Renal pelvis (tissue), 4 donors: ENCODE measurements around the gene PGAP3. TPM values are rescaled to one million over a fixed set of nuclear protein-coding genes. Genes with fewer than 3 reads are reported as not detected.

Experiments
- DNase-seq: peaks from one replicate; pipeline ENCODE4 v3.0.0-alpha.2; 2013
- polyA plus RNA-seq, 3 donors: library from polyadenylated mRNA; unstranded; fragments of 120-200 nt; gene quantifications; one replicate each; pipeline ENCODE4 v1.2.1, GENCODE V29; 2013; ENCODE audit not compliant: insufficient read length in 3 of 3

The PGAP3 gene
- polyA plus RNA-seq, 3 donors, result 37.4 to 48.6 (median 43.6) TPM

DNA sequence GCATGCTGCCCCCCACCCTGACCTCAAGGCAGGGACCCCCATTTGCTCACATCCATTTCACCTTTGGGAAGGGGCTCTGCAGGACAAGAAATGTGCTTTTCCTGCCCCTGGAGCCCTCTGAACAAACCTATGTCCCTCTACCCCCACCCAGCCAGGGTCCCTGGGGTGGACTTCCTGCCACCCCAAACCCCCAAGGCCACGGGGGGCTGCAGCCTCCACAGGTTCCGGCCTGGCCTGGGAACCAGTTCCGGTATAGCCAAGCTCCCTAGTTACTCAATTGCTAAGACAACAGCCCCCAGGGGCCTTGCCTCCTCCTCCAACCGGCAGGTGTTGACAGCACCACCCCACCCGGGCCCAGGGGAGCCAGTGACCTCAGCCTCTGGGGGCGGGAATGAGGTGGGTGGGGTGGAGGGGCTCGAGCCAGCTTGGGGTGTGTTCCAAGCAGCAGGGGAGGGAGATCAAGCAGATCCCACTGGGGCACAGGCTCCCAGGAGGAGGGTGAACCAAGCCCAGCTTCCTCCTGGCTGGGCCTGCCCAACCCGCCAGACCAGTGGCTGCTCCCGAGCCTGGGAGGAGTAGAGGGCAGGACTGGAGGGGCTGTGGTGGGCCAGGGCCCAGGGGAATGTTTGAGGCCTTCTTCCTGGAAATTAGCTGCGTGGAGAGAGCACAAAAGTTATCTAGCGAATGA, 13.0 kb downstream of the PGAP3 start:
- peak; percentile 56 for DNase-seq

DNA sequence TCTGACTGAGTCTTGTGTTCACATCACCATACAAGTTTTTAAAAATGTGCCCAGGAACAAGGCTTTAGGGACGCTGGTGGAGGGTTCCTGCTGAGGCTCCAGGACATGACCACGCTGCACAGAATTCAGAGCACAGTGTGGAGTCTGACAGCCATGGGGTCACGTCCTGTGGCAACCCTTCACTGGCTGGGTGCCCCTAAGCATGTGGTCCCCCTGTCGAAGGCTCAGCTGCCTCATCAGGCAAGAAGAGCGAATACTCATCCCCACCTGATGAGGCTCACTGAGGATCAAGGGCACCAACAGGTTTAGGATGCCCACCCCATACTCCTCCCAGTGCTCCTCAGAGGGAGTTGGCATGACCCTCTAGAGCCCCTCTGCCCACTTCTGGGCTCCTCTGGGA, 13.7 kb downstream of the PGAP3 start:
- no peak for DNase-seq

DNA sequence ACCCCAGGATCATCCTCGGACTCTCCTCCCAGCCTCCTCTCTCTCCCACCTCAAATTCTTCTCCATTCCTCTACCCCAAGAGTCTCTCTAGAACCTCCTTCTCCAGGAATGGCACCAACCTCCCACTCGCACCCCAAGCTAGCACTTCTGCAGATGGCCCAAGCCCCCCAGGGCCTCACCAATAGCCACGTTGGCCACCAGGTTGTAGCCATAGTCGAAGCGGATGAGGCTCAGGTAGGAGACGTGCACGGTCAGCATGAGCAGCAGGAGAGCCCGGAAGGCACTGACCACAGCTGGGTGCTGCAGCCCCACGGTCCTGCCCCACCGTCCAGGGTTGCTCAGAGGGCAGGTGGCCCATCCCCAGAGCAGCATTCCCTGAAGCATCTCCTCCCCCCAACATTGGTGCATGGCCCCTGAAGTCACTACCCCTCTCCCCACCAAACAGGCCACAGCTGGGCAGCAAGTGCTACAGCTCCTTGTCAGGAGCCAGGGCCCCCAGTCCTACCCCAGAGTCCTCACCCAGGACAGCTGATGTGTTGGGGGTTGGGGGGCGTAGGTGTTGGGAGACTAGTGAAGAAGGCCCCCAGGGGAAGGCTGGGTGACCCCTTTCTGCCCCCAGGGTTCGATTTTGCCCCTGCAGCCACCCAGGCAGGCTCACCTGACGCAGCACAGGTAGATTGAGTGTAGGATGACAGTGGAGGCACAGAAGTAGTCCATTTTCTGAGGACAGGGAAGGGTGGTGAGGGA, 14.3 kb downstream of the PGAP3 start:
- DNase-seq, result no peak

DNA sequence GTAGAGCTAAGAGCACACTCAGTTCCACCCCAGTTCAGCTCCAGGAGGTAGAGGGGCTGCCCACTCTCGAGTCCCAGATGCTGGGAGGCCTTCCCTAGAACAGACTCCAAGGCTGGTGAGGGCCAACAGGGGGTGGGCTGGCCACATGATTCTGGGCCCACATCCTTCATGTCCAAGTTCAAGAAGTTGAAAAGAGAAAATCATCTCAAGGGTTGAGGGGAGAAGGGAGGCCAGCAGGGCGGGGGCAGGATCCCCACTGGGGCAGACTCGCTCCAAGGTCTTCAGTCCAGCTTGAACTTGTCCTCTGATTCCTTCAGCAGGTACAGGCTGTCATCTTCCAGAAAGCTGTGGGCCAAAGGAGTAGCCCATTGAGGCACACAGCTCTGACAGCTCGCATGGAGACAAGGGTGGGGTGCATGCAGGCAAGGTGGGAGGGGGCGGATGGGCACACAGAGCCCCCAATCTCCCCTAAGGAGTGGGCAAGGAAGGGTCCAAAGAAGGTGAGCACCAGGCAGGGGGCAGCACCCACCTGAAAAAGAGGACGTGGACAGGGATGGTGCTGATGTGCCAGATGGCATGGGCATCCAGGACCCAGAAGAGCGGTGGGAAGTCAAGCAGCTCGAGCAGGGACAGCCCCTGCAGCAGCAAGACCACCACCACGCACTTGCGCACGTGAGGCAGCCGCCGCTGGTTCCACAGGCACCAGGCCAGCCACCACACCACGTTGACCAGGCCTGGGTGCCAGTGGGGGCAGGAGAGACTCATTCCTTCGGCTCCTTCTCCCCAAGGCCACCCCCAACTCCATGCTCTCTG, 15.1 kb downstream of the PGAP3 start:
- DNase-seq, result no peak

DNA sequence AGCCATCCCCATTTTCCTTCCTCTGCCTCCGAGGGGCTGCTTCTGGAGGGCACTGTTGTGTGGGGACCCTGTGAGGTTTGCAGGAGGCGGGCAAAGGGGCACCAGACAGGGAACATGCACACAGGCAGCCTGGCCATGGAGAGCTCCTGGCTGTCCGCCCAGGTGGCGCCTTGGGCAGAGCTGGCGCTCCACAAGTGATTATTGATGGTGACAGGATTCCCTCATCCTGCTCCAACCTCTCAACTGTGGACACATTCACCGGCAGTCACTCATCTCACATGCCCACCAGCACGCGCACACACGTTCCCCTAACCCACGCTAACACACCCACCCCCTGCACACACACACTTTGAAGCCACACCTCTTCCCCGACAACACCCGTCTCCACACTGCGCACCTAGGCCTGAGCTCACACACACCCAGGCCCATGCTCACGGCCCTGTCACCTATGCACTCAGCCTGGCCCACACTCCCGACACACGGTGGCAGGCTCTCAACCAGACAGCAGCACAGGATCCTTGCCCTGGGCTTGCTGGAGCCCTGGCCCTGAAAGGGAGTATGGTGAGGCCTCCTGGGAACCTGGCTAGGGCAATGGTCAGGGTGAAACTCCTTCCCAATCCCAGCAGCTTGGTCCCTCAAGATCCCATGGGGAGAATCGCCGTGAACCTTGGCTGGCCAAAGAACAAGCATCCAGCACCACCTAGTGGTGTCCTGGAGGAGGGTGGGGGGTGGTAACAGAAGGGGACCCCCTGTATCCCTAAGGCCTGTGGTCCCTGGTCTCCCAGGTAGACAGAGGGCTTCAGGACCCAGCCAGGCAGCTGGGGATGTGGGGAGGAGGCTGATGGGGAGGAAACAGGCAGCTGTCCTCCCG, 16.0 kb downstream of the PGAP3 start:
- DNase-seq, result no peak

DNA sequence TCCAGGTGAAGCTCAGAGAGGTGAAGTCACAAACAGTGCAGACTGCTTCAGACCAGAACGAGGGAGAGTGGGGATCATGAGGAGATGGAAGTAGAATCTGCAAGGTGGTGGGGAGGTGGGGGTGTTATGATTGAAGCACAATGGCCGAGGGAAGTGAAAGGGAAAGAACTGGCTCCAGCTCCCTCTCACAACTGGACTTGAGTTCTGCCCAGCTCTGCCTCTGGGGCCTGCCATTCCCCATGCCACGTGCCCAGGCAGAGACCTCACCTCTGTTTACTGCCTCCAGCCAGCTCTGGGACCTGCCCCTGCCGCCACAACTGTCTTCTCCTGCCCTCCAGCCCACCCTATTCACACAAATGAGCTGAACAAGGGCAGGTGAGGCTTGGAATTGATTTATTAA, 17.1 kb downstream of the PGAP3 start:
- DNase-seq, result no peak

DNA sequence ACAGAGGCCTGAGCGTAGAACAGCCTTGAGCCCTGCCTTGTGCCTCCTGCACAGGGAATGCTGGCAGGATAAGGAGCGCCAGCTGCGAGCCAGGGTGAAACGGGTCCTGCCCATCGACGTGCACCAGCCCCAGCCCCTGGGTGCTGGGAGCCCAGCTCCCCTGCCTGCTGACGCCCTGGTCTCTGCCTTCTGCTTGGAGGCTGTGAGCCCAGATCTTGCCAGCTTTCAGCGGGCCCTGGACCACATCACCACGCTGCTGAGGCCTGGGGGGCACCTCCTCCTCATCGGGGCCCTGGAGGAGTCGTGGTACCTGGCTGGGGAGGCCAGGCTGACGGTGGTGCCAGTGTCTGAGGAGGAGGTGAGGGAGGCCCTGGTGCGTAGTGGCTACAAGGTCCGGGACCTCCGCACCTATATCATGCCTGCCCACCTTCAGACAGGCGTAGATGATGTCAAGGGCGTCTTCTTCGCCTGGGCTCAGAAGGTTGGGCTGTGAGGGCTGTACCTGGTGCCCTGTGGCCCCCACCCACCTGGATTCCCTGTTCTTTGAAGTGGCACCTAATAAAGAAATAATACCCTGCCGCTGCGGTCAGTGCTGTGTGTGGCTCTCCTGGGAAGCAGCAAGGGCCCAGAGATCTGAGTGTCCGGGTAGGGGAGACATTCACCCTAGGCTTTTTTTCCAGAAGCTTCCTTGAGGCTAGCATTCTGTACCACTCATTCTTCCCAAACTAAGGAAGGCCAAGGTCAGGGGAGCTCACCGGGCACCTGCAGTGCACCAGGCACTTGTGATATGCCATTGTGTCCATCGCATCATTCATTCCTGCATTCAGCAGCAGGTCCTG, 17.7 kb downstream of the PGAP3 start:
- no peak for DNase-seq

DNA sequence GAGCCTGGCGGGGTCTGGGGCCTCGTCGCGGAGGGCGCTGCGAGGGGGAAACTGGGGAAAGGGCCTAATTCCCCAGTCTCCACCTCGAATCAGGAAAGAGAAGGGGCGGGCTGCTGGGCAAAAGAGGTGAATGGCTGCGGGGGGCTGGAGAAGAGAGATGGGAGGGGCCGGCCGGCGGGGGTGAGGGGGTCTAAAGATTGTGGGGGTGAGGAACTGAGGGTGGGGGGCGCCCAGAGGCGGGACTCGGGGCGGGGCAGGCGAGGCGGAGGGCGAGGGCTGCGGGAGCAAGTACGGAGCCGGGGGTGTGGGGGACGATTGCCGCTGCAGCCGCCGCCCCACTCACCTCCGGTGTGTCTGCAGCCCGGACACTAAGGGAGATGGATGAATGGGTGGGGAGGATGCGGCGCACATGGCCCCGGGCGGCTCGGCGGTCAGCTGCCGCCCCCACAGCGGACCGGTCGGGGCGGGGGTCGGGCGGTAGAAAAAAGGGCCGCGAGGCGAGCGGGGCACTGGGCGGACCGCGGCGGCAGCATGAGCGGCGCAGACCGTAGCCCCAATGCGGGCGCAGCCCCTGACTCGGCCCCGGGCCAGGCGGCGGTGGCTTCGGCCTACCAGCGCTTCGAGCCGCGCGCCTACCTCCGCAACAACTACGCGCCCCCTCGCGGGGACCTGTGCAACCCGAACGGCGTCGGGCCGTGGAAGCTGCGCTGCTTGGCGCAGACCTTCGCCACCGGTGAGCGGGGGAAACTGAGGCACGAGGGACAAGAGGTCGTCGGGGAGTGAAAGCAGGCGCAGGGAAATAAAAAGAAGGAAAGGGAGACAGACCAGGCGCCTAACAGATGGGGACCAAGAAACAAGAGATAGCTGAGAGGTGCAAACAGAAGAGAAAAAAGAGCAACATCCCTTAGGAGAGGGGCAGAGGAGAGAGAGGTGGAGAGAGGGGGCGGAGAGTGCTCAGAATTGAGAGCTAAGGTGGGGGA, 19.6 kb downstream of the PGAP3 start, which contains the start of gene PNMT:
Gene PNMT (plus strand): TSS at position 509 of the 980 bp plus-strand sequence. CDS start 23 bp downstream, at position 532.
- peak; percentile 60 for DNase-seq

DNA sequence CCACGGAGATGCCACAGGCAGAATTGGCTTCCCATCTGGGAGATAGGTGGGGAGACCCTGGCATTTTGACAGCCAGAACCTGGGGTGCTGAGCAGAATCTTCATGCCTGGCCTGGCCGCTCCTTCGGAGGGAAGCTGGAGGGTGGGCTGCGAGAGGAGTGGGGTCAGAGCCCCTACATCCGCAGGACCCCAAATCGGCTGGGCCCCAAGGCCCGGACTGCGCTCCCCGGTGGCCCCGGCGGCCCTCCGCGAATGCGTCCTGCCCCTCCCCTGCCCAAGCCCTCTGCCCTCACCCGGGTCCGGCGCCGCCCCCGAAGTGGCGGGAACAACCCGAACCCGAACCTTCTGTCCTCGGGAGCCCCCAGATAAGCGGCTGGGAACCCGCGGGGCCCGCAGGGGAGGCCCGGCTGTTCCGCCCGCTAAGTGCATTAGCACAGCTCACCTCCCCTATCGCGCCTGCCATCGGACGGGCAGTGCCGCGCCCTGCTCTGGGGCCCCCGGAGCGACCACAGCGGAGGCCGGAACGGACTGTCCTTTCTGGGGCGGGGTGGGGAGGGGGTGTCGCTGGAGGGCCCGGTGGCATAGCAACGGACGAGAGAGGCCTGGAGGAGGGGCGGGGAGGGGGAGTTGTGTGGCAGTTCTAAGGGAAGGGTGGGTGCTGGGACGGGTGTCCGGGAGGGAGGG, 20.5 kb downstream of the PGAP3 start:
- DNase-seq, result no peak

DNA sequence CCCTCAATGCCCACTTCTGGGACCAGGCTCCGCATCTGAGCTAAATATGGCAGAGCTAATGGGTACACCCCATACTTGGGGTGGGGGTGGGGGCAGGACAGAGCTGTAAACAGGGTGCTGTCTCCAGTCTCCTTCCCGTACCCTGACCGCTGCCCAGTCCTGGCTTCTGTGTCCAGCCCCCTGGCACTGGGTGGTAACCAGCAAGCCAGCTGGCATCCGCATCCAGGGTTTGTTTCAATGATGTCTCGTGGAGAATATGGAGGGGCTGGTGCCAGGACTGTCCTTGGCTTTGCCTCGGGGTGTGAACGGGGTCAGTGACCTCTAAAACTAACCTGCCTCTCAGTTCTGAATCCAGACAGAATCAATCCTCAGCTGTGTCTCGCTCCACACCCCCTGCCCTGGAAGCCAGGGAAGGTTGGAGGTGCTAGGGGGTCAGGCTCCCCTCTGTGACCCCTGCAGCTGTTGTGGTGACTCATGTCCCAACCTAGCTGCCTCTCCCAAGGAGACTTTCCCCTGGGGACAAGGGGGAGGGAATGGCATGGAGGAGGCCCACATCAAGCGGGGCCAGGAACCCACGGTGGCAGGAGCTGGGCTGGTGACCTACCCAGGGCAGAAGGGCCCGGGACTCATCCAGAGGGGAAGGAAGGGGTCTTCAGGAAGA, 21.1 kb downstream of the PGAP3 start:
- no peak for DNase-seq

DNA sequence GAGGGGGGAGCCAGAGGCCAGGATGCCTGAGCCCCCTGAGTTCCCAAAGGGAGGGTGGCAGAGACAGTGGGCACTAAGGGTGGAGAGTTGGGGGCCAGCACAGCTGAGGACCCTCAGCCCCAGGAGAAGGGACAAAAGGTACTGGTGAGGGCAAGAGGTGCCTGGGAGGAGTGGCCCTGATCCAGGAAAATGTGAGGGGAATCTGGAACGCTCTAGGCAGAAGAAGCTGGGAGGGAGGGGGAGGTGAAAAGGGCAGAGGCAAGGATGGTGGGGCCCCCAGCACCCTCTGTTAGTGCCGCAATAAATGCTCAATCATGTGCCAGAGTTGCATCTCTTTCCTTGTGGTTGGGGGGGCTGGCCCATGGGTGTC, 21.6 kb downstream of the PGAP3 start:
- DNase-seq, result no peak

DNA sequence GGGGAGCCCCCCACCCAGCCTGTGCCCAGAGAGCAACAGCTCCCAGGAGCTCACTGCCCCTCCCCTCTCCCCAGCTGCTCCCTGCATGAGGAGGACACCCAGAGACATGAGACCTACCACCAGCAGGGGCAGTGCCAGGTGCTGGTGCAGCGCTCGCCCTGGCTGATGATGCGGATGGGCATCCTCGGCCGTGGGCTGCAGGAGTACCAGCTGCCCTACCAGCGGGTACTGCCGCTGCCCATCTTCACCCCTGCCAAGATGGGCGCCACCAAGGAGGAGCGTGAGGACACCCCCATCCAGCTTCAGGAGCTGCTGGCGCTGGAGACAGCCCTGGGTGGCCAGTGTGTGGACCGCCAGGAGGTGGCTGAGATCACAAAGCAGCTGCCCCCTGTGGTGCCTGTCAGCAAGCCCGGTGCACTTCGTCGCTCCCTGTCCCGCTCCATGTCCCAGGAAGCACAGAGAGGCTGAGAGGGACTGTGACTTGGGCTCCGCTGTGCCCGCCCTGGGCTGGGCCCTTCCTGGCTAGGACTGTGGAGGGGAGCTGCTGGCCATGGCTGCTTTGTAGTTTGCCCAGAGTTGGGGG, 22.1 kb downstream of the PGAP3 start:
- no peak for DNase-seq

DNA sequence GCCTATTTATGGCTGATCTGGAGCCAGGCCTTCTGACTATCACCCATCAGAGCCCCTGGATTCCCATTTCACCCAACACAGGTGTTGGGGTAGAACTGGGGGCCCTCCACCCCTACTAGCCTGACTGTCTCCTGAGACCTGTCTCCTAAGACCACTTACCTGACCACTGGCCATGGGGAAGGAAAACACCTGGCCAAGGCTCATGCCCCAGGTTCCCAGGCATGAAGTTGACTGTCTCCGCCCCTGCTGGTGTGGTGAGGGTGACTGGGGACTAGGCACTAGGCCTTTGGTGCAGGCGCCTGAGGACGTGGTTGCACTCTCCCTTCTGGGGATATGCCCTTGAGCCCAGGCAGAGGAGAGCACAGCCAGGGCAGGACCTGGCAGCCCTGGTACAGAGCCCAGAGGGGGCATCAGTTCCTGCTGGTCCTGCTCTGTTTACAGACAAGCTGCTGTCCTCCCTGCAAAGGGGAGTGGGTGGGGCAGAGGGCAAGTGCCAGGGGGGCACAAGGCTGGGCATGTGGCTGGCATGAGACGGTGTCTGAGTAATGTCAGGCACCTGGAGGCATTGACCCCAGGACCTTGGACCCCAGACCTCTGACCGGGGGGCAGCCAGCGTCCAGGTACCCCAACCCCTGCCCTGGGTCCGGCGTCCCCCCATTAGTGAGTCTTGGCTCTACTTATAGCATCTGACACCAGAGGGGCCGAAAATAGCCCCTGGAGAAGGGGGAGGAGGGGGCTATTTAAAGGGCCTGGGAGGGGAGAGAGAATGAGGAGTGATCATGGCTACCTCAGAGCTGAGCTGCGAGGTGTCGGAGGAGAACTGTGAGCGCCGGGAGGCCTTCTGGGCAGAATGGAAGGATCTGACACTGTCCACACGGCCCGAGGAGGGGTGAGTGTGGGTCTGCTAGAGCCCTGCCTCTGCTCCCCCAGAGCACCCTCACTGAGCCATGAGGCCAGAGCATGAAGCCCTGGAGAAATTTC, 23.0 kb downstream of the PGAP3 start, which contains the start of gene TCAP:
Gene TCAP (plus strand): TSS at position 769 of the 981 bp plus-strand sequence. CDS start 11 bp downstream, at position 780.
- DNase-seq, result no peak

DNA sequence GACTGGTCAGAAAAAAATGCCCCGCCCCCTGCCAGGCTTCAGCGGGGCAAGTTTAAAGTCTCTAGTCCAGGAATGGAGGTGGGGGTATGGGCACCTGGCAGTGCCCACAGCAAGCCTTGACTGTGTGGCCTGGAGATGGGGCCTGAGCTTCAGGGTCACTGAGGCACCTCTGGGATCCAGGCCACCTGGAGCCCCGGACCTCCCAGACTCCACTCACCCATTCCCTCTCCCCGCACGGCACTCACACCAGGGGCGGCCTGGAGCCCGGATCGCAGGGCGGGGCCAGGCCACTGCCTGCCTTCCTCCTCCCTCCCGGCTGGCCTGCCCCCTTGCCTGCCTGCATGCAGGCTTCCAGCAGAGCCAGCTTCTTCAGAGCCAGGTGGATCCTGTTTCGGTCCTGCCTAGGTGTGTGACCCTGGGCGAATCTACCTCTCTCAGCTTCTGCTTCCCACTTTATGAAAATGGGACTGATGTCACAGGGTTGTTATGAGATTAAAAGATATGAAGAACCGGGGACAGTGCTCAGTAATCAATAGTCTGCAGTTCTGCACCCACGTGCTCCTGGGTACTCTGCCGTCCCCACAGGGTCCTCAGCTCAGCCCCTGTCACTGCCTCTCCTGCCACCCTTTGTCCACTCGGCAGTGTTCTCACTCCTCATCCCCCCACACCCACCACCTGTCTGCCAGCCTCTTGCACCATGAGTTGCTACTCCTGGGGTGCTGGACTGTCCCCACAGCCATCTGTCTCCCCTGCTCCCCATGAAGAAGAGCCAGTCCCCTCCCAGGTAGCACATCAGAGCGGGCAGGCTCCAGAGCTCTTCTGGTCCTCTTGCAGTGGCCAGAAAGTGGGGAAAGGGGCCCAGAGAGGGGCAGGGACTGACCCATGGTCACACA, 23.9 kb downstream of the PGAP3 start:
- no peak for DNase-seq

DNA sequence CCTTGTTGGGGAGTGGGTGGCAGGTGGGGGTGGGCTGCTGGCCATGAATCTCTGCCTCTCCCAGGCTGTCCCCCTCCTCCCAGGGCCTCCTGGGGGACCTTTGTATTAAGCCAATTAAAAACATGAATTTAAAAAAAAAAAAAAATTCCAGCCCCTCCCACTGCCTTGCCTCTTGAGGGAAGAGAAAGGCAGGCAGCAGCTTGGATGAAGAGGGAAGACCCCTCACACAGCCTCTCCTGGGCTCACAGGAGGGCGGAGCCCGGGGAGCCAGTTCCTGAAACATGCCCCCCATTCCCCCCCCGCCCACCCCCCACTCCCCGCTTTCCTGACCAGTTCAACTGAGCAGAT, 24.5 kb downstream of the PGAP3 start:
- no peak for DNase-seq
